HG02798 (cell line): ENCODE data around the gene LENEP.
"Not testable (repeated sequence)": the region's sequence is repeated elsewhere in the genome, so short reads cannot be mapped to it uniquely, and the experiment has no call there.

Experiments used
- ATAC-seq: cut with Tn5 transposase; IDR thresholded peaks from one replicate; pipeline ENCODE4 v1.9.1; 2021; ENCODE audit warnings: mild to moderate bottlenecking; ENCODE audit not compliant: unreplicated experiment, poor library complexity

The LENEP gene

DNA sequence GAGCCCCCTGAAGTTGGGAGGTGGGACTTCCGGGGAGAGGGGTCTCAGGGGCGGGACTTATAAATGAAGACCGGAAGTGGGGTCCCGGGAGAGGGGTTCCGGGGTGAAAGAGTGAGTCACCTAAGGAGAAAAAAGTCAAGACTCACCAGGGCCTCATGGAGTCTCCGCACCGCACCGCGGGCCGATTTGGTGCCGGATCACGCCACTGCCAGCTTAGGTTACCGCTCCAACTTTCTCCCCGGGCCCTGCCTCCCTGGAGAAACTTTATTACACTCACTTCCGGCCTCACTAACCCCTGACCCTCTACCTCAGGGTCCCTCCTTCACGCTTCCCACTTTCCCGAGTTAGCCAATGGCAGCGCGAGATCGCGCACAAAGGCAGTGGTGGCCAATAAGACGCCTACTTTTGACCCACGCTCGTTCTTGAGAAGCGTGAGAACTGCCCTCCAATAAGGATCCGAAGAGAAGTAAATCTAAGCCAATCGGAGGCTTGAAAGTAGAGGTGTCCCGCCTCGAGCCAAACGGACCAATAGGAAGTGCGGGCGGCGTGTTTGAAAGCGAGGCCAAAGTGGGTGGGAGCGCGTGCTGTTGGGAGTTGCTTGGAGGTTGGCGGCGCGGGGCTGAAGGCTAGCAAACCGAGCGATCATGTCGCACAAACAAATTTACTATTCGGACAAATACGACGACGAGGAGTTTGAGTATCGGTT lies 19.1 kb upstream of the LENEP start, which contains the start of gene CKS1B:
TSS of gene CKS1B (plus strand) at position 580 of the 706 bp plus-strand sequence. CDS start at position 645, 65 bp downstream.
- peak; percentile 86 for ATAC-seq

- peak; percentile 58 for ATAC-seq
Observed at GRCh38 chr1:154974808-154975408, 18.5 kb upstream of the LENEP start.

GRCh38 chr1:154975409-154976059 lies 17.9 kb upstream of the LENEP start:
- ATAC-seq = no peak

- ATAC-seq = not testable (repeated sequence)
Observed at GRCh38 chr1:154977762-154978161, 15.6 kb upstream of the LENEP start.

GRCh38 chr1:154978360-154978759 lies 15.0 kb upstream of the LENEP start:
- ATAC-seq = no peak

- no peak for ATAC-seq
Observed at GRCh38 chr1:154982341-154982740, 11.0 kb upstream of the LENEP start.

DNA sequence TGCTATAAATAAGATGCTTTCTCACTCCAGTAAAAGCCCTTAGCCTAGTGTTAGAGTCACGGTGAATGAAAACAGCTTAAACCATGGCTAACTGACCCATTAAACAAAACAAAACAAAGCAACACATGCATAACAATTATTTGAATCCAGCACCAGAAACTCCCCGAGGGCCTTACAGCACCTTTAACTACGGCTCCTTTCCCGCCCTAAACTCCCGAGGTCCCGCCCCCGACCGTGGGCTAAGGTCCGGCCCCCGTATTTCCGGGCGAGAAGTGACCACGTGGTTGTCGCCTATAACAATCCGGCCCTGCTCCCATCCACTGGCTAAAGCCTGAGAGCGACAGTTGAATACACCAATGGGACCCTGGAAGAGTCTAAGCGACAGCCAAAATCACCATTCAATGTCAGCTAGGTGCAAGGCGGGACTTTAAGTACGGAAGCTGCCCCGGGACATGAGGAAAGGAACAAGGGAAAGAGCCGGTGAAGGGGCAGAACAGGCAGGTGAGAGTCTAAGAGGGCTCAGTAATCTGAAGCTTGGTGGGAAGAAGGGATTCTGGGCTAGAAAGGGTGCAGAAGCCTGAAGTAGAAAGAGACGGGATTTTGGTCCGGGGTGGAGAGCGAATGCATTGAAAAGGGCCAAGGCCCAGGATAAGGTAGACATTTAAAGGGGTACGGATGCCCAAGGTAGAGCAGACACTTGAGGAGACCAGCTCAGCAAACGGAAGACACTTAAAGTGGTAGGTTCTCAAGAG lies 10.3 kb upstream of the LENEP start, which contains the start of gene FLAD1:
TSS of gene FLAD1 (plus strand) at position 448 of the 752 bp plus-strand sequence. CDS start 351 bp downstream, outside the sequence.
- peak; percentile 99 for ATAC-seq

DNA sequence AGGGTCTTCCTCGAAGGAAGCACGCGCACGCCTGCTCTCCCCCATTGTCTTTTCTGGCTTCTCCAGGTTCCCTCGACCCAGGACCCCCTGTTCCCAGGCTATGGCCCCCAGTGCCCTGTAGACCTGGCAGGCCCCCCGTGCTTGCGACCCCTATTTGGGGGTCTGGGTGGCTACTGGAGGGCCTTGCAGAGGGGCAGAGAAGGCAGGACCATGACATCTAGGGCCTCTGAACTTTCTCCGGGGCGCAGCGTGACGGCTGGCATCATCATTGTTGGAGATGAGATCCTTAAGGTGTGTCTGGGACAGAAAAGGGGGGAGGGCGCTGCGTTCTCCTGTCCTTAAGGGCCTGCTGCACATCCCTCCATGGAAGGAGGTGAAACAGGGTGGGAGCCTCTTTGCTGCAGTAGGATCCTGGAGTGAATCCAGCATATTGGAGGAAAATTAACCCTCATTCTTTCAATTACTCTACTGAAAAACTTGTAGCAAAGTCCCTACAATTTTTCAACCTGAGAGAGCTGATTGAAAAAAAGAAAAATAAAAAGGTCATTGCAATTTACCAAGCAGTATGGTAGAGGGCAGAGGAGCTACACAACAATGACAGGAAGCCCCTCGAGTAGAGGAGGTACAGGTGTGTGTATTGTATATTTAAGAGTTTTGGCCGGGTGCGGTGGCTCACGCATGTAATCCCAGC lies 9.5 kb upstream of the LENEP start:
- ATAC-seq = no peak

- not testable (repeated sequence) for ATAC-seq
Observed at GRCh38 chr1:154986736-154987135, 6.7 kb upstream of the LENEP start.

DNA sequence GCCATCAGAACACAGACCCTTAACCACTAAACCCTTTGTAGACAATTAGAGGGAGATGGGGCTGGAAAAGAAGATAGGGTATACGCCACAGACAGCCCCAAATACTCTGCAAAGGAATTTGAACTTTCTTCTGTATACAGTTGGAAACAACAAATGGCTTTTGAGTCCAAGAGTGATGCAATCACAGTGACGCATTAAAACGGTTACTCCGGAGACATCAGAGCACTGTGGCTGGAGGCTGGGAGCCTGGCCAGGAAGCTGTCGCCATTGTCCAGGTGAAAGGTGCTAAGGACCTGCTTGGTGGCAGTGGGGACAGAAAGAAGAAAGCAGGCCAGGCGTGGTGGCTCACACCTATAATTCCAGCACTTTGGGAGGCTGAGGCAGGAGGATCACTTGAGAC lies 6.1 kb upstream of the LENEP start:
- no peak for ATAC-seq

- ATAC-seq = no peak
Observed at GRCh38 chr1:154988058-154988954, 5.1 kb upstream of the LENEP start.

GRCh38 chr1:154989195-154989860 lies 4.1 kb upstream of the LENEP start:
- no peak for ATAC-seq

DNA sequence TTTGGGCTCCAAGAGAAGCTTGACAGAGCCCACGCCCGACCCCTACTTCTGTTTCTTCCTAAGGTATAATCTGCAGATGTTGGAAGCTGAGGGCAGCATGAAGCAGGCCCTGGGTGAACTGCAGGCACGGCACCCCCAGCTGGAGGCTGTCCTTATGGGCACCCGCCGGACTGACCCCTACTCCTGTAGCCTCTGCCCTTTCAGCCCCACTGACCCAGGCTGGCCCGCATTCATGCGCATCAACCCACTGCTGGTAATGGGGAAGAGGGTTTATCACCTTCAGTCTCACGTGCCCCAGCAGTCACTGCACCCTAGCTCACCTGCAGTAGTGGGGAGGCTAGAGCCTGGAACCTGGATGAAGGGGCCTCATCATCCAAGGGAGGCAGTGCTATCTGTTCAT lies 3.1 kb upstream of the LENEP start:
- no peak for ATAC-seq

GRCh38 chr1:154992721-154993571 lies 440 bp upstream of the LENEP start:
- ATAC-seq = no peak

GRCh38 chr1:154994269-154994587 lies 842 bp downstream of the LENEP start:
- ATAC-seq = no peak

- ATAC-seq = no peak
Observed at GRCh38 chr1:154994591-154994990, 1.2 kb downstream of the LENEP start.

DNA sequence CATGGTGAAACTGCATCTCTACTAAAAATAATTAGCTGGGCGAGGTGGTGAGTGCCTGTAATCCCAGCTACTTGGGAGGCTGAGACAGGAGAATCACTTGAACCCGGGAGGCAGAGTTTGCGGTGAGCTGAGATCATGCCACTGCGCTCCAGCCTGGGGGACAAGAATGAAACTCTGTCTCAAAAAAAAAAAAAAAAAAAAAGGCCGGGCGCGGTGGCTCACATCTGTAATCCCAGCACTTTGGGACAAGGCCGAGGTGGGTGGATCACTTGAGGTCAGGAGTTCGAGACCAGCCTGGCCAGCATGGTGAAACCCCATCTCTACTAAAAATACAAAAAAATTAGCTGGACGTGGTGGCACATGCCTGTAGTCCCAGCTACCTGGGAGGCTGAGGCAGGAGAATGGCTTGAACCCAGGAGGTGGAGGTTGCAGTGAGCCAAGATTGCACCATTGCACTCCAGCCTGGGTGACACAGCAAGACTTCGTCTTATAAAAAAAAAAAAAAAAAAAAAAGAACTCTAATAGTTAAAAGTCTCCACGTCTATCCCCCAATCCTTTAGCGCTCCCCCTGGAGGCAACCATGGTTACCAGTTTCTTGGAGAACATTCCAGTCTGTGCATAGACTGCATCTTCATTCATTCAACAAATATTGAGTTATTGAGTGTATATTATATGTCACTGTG lies 2.1 kb downstream of the LENEP start:
- not testable (repeated sequence) for ATAC-seq
